Effector CD8-positive, alpha-beta T cell (primary cell): ENCODE results near the gene NTN1.

Experiments used
- DNase-seq: peaks from one replicate; lab custom pipeline; 2025; lab: John Stamatoyannopoulos, UW

The NTN1 gene

GRCh38 chr17:9231449-9232154, 210.3 kb downstream of the NTN1 start:
- no peak for DNase-seq

GRCh38 chr17:9232155-9232475, 210.8 kb downstream of the NTN1 start:
- DNase-seq, result no peak

GRCh38 chr17:9232591-9233270, 211.4 kb downstream of the NTN1 start:
- DNase-seq, result no peak

GRCh38 chr17:9233271-9233599, 211.9 kb downstream of the NTN1 start:
- DNase-seq, result no peak

GRCh38 chr17:9233761-9234160, 212.5 kb downstream of the NTN1 start:
- no peak for DNase-seq

- no peak for DNase-seq
Observed at GRCh38 chr17:9234389-9234945, 213.2 kb downstream of the NTN1 start.

- no peak for DNase-seq
Observed at GRCh38 chr17:9235346-9235745, 214.0 kb downstream of the NTN1 start.

- DNase-seq, result no peak
Observed at GRCh38 chr17:9236286-9237052, 215.2 kb downstream of the NTN1 start.

GRCh38 chr17:9237053-9237410, 215.7 kb downstream of the NTN1 start:
- no peak for DNase-seq

GRCh38 chr17:9237661-9238301, 216.5 kb downstream of the NTN1 start:
- no peak for DNase-seq

GRCh38 chr17:9238340-9239245, 217.3 kb downstream of the NTN1 start:
- DNase-seq, result no peak

GRCh38 chr17:9239246-9239792, 218.0 kb downstream of the NTN1 start:
- DNase-seq, result no peak

- peak; percentile 62 for DNase-seq
Observed at GRCh38 chr17:9239793-9240658, 218.7 kb downstream of the NTN1 start.

GRCh38 chr17:9240659-9241370, 219.5 kb downstream of the NTN1 start:
- DNase-seq, result no peak

- DNase-seq, result no peak
Observed at GRCh38 chr17:9241371-9241712, 220.0 kb downstream of the NTN1 start.

GRCh38 chr17:9241774-9242496, 220.6 kb downstream of the NTN1 start:
- no peak for DNase-seq

GRCh38 chr17:9242497-9242881, 221.2 kb downstream of the NTN1 start:
- no peak for DNase-seq

GRCh38 chr17:9242983-9243382, 221.7 kb downstream of the NTN1 start:
- no peak for DNase-seq
